OCI-LY7 (cell line): ENCODE measurements around the gene PPP2R5C.

ENCODE experiments used
- EZH2phosphoT487 ChIP-seq: fragments of 200-600 bp; sonication (generic); IDR thresholded peaks from 2 replicates; pipeline ENCODE4 v1.6.1; 2018; ENCODE audit warnings: low read depth, borderline replicate concordance, mild to moderate bottlenecking, mixed run types, antibody characterized with exemption, low read length, moderate library complexity, mixed read lengths
- TF ChIP-seq, protein P1 (sequence below): fragments of 200-600 bp; sonication (generic); conservative IDR thresholded peaks from 2 replicates; pipeline ENCODE4 v1.5.1; 2014; ENCODE audit warnings: mild to moderate bottlenecking, antibody characterized with exemption, low read length, moderate library complexity, mixed read lengths

GRCh38 chr14:101920271-101920670 is 158.8 kb downstream of the PPP2R5C start:
- TF ChIP-seq, protein P1, sequence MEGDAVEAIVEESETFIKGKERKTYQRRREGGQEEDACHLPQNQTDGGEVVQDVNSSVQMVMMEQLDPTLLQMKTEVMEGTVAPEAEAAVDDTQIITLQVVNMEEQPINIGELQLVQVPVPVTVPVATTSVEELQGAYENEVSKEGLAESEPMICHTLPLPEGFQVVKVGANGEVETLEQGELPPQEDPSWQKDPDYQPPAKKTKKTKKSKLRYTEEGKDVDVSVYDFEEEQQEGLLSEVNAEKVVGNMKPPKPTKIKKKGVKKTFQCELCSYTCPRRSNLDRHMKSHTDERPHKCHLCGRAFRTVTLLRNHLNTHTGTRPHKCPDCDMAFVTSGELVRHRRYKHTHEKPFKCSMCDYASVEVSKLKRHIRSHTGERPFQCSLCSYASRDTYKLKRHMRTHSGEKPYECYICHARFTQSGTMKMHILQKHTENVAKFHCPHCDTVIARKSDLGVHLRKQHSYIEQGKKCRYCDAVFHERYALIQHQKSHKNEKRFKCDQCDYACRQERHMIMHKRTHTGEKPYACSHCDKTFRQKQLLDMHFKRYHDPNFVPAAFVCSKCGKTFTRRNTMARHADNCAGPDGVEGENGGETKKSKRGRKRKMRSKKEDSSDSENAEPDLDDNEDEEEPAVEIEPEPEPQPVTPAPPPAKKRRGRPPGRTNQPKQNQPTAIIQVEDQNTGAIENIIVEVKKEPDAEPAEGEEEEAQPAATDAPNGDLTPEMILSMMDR = no peak
- TF ChIP-seq EZH2phosphoT487 = no peak
